GM12878 (cell line): ENCODE results near the gene SBK2. TPM values are rescaled to one million over a fixed set of nuclear protein-coding genes. Genes with fewer than 3 reads are reported as not detected.

ENCODE experiments used
- ATF2 ChIP-seq: IDR thresholded peaks from 2 replicates; pipeline ENCODE4 v1.6.1; 2012; ENCODE audit warnings: low read length, inconsistent platforms
- BMI1 ChIP-seq: fragments of 450-650 bp; IDR thresholded peaks from 2 replicates; pipeline ENCODE4 v1.6.1; 2016; ENCODE audit warnings: mild to moderate bottlenecking, moderate library complexity, borderline replicate concordance
- BRCA1 ChIP-seq: IDR thresholded peaks from 2 replicates; pipeline ENCODE4 v1.6.1; 2011; ENCODE audit warnings: low read depth, low read length, improper control_type of control experiment
- GATAD2B ChIP-seq: fragments of 450-650 bp; conservative IDR thresholded peaks from 2 replicates; pipeline ENCODE4 v1.6.1; 2017; ENCODE audit warnings: low read depth, mild to moderate bottlenecking, moderate library complexity
- IKZF1 ChIP-seq: fragments of 450-650 bp; conservative IDR thresholded peaks from 2 replicates; pipeline ENCODE4 v1.6.1; 2017; ENCODE audit warnings: antibody characterized with exemption, mild to moderate bottlenecking
- JUNB ChIP-seq: IDR thresholded peaks from 2 replicates; pipeline ENCODE4 v1.6.1; 2016; ENCODE audit warnings: antibody characterized with exemption, mild to moderate bottlenecking
- MTA2 ChIP-seq: fragments of 450-650 bp; IDR thresholded peaks from 2 replicates; pipeline ENCODE4 v1.6.1; 2016; ENCODE audit warnings: low read depth, mild to moderate bottlenecking, moderate library complexity
- PAX5 ChIP-seq: IDR thresholded peaks from 2 replicates; pipeline ENCODE4 v1.6.1; 2011; ENCODE audit warnings: low read depth, low read length, borderline replicate concordance
- POLR2AphosphoS2 ChIP-seq: IDR thresholded peaks from 2 replicates; pipeline ENCODE4 v1.6.1; 2011; ENCODE audit warnings: low read depth, mild to moderate bottlenecking, low read length, improper control_type of control experiment, moderate library complexity
- PRDM15 ChIP-seq: fragments of 450-650 bp; formaldehyde crosslinking; IDR thresholded peaks from 2 replicates; pipeline ENCODE4 v1.4.0; 2020; ENCODE audit warnings: mild to moderate bottlenecking, moderate library complexity
- REST ChIP-seq: IDR thresholded peaks from 2 replicates; pipeline ENCODE4 v1.6.1; 2012; ENCODE audit warnings: mild to moderate bottlenecking, low read depth, low read length
- SIN3A ChIP-seq: IDR thresholded peaks from 2 replicates; pipeline ENCODE4 v1.6.1; 2012; ENCODE audit warnings: low read depth, low read length, improper control_type of control experiment
- SREBF2 ChIP-seq: IDR thresholded peaks from 2 replicates; pipeline ENCODE4 v1.6.1; 2012; ENCODE audit warnings: mild to moderate bottlenecking, low read length
- USF1 ChIP-seq: IDR thresholded peaks from 2 replicates; pipeline ENCODE4 v1.6.1; 2011; ENCODE audit warnings: borderline replicate concordance, low read depth, mild to moderate bottlenecking, moderate library complexity, mixed read lengths, low read length; ENCODE audit not compliant: insufficient read depth; ENCODE audit errors: extremely low read length
- ZBTB11 ChIP-seq: fragments of 450-650 bp; formaldehyde crosslinking; IDR thresholded peaks from 2 replicates; pipeline ENCODE4 v1.5.0; 2022; ENCODE audit warnings: mild to moderate bottlenecking, missing genetic modification characterization
- ZNF217 ChIP-seq: fragments of 450-650 bp; IDR thresholded peaks from 2 replicates; pipeline ENCODE4 v1.6.1; 2017; ENCODE audit warnings: antibody characterized with exemption, mild to moderate bottlenecking
- ZNF384 ChIP-seq: IDR thresholded peaks from 2 replicates; pipeline ENCODE4 v1.6.1; 2012; ENCODE audit warnings: low read depth, mild to moderate bottlenecking, low read length, improper control_type of control experiment, borderline replicate concordance
- polyA plus RNA-seq, 11 experiments: library from polyadenylated mRNA; depleted of rRNA in 4 of 11; unstranded in 6 of 11; stranded (reverse) in 5 of 11; fragments of >200 nt; fragmentation: Nextera tagmentation in 4 of 11; fragmentation: Illumina TruSeq in 1 of 11; extraction: Ambion mirVana in 4 of 11; extraction: Trizol in 1 of 11; gene quantifications; 1 replicate in 1 of 11; 2 replicates in 10 of 11; pipeline versions ENCODE4 v1.2.1 to v1.2.3, GENCODE V29; 2011 to 2016; ENCODE audit warnings: inconsistent platforms in 2 of 11, missing spikeins in 2 of 11, low read depth in 1 of 11
- total RNA-seq, 4 experiments: library from RNA; depleted of rRNA in 3 of 4; stranded (reverse); fragments of >200 nt in 3 of 4; fragmentation: Illumina TruSeq in 1 of 4; extraction: Trizol in 1 of 4; gene quantifications; 2 replicates each; pipeline versions ENCODE4 v1.2.1 to v1.2.3, GENCODE V29; 2013 to 2021

The SBK2 gene
- total and polyA plus RNA-seq, 10 of the 15 experiments (the other 5 are each of a cell fraction or from before 2014, with no cell fraction given), result not detected

GRCh38 chr19:55581145-55581822 is 44.4 kb upstream of the SBK2 start (continued):
- no peak for TF ChIP-seq PRDM15 (CRISPR knock-in tag)
- TF ChIP-seq REST, result peak; percentile 92
- TF ChIP-seq JUNB, result no peak
- no peak for TF ChIP-seq ZBTB11
- no peak for TF ChIP-seq ZNF384
- no peak for TF ChIP-seq GATAD2B
- TF ChIP-seq PAX5, result no peak
- TF ChIP-seq SREBF2, result no peak
- no peak for TF ChIP-seq POLR2AphosphoS2
- no peak for TF ChIP-seq USF1
- no peak for TF ChIP-seq IKZF1
- TF ChIP-seq ATF2, result no peak
- TF ChIP-seq MTA2, result no peak
- TF ChIP-seq ZNF217, result peak; percentile 44; the same call in 1 of the 2 replicates
- 0 out of 2 replicates have a peak, but pooled peaks have one; percentile 7 for TF ChIP-seq SIN3A
- no peak for TF ChIP-seq BRCA1
- no peak for TF ChIP-seq BMI1
